Measurements from ENCODE around the gene EPHA1. TPM values are rescaled to one million over a fixed set of nuclear protein-coding genes. Genes with fewer than 3 reads are reported as not detected.

Gene EPHA1
- total and polyA plus RNA-seq, 12 donors = 0.07 to 1.3 (median 0.46) TPM; not detected in 3

- intact Hi-C loops (cut with DNase I) = no loop called here
- no peaks in the 10 kb centered on the region for H3K36me3 ChIP-seq (replicated peaks in 1 of 2)
- TF ChIP-seq, protein P1, sequence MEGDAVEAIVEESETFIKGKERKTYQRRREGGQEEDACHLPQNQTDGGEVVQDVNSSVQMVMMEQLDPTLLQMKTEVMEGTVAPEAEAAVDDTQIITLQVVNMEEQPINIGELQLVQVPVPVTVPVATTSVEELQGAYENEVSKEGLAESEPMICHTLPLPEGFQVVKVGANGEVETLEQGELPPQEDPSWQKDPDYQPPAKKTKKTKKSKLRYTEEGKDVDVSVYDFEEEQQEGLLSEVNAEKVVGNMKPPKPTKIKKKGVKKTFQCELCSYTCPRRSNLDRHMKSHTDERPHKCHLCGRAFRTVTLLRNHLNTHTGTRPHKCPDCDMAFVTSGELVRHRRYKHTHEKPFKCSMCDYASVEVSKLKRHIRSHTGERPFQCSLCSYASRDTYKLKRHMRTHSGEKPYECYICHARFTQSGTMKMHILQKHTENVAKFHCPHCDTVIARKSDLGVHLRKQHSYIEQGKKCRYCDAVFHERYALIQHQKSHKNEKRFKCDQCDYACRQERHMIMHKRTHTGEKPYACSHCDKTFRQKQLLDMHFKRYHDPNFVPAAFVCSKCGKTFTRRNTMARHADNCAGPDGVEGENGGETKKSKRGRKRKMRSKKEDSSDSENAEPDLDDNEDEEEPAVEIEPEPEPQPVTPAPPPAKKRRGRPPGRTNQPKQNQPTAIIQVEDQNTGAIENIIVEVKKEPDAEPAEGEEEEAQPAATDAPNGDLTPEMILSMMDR (IDR thresholded peaks at IDR 0.05) = no peak
- TF ChIP-seq POLR2A (IDR thresholded peaks at IDR 0.05) = no peak
- H3K4me1 ChIP-seq (replicated peaks in 1 of 2) = no peaks in the 10 kb centered on the region
- peaks cover 15% of the 10 kb centered on the region for H3K27me3 ChIP-seq
- no peaks in the 10 kb centered on the region for H3K9me3 ChIP-seq (replicated peaks in 1 of 3)
- no peak overlapping the region for H3K27ac ChIP-seq
- WGBS, 4 donors = 79 to 94% (median 87%) methylated on average over 1 of the region's 1 CpG
- DNase-seq = no peak
- no peak overlapping the region for H3K4me3 ChIP-seq
These were observed 36.1 kb upstream of the EPHA1 start for GRCh38 chr7:143444785-143445184.

DNA sequence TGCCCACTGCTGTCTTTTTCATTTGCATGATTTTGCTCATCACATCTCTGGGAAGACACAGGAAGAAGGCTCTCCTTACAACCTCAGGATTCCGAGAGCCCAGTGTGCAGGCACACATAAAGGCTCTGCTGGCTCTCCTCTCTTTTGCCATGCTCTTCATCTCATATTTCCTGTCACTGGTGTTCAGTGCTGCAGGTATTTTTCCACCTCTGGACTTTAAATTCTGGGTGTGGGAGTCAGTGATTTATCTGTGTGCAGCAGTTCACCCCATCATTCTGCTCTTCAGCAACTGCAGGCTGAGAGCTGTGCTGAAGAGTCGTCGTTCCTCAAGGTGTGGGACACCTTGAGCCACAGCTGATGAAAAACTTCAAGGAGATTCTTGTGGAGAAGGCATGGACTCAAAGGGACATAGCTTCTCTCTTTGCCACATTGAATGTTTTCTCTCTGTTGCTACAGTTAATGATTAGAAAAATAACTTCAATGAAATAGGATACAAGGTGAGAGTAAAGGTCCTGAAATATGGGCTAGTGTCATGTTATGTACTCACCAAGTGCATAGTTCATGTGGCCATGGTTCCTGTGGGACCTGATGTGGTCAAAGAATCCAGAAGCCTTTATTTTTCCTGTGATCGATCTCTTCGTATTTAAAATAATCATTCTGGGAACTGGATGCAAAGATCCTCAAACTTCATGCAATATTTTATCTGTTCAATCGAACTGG, 35.6 kb upstream of the EPHA1 start:
- H3K36me3 ChIP-seq (replicated peaks in 1 of 2) = no peaks in the 10 kb centered on the region
- no peak overlapping the region for H3K27ac ChIP-seq
- no peak for TF ChIP-seq POLR2A (IDR thresholded peaks at IDR 0.05)
- TF ChIP-seq, protein P1 (IDR thresholded peaks at IDR 0.05) = no peak
- intact Hi-C loops (cut with DNase I) = no loop called here
- 83 to 90% (median 84%) methylated on average over 4 to 6 of the region's 6 CpGs for WGBS, 4 donors
- H3K4me3 ChIP-seq = no peak overlapping the region
- H3K4me1 ChIP-seq (replicated peaks in 1 of 2) = no peaks in the 10 kb centered on the region
- H3K9me3 ChIP-seq (replicated peaks in 1 of 3) = no peaks in the 10 kb centered on the region
- H3K27me3 ChIP-seq = peaks cover 15% of the 10 kb centered on the region
- no peak for DNase-seq

DNA sequence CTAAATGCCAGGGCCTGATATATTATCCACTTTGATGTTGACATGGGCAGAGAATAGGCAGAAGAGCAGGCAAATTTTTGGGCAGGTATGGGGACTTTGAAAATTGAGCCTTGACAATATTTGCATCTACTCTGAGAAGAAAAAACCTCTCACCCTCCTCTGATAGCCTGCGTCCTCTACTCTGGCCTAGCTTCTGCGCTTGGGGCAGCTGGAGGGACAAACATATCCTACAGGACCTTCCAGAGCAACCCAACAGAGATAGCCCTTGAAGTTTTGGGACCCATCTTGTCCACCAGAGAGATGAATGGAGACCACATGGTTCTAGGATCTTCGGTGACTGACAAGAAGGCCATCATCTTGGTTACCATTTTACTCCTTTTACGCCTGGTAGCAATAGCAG, 34.5 kb upstream of the EPHA1 start, which contains the start of gene TAS2R60:
Gene TAS2R60 (plus strand): TSS at position 301 of the 400 bp plus-strand sequence. CDS start 0 bp downstream, at position 301.
- Histone ChIP-seq H3K27ac (no peak within 1 kb of the TSS), H3K27me3 (peaks cover 15% of the 10 kb centered on the region), H3K9me3 (replicated peaks in 1 of 3) (no peaks in the 10 kb centered on the region), H3K4me3 (no peak within 1 kb of the TSS), H3K36me3 (replicated peaks in 1 of 2) (no peaks in the 10 kb centered on the region), H3K4me1 (replicated peaks in 1 of 2) (no peaks in the 10 kb centered on the region)
- 63 to 75% (median 63%) methylated on average over 3 to 4 of the region's 4 CpGs for WGBS, 4 donors
- TF ChIP-seq, protein P1 (IDR thresholded peaks at IDR 0.05) = no peak
- TF ChIP-seq POLR2A (IDR thresholded peaks at IDR 0.05) = no peak
- no peak for DNase-seq
- intact Hi-C loops (cut with DNase I) = no loop called here

DNA sequence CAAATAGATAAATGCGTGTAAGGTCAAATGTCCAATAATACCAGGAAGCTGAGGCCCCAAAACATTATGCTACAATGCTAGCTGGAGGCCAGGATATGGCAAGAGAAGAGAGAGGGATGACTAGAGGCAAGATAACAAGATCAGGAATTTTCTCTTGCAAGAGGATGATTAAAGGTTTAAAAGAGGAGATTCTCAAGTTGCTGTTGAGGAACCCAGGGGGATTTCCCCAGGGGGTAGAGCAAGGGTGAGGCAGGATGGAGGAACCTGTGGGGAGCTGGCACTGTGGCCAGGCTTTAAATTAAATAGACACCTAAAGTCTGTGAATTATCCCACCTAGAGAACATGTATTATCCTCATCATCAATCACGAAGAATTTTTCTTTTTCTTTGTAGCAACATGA, 31.2 kb upstream of the EPHA1 start:
- 69 to 83% (median 74%) methylated on average over 2 of the region's 2 CpGs for WGBS, 4 donors
- no peaks in the 10 kb centered on the region for H3K9me3 ChIP-seq (replicated peaks in 1 of 3)
- no peak for TF ChIP-seq POLR2A (IDR thresholded peaks at IDR 0.05)
- TF ChIP-seq, protein P1 (IDR thresholded peaks at IDR 0.05) = no peak
- H3K36me3 ChIP-seq (replicated peaks in 1 of 2) = no peaks in the 10 kb centered on the region
- DNase-seq = no peak
- H3K27ac ChIP-seq = no peak overlapping the region
- intact Hi-C loops (cut with DNase I) = no loop called here
- H3K4me3 ChIP-seq = no peak overlapping the region
- H3K4me1 ChIP-seq (replicated peaks in 1 of 2) = no peaks in the 10 kb centered on the region
- H3K27me3 ChIP-seq = no peaks in the 10 kb centered on the region

All from adrenal gland (tissue), 12 donors.